Coronary artery (tissue), 2 donors: Measurements from ENCODE around the gene SPATA7.

ENCODE experiments used
- DNase-seq: peaks from one replicate; pipeline ENCODE4 v3.0.0-alpha.2; 2017; ENCODE audit warnings: low spot score
- H3K27ac ChIP-seq, 2 donors: fragments of 200-600 bp; sonication (generic); one replicate each; pipeline ENCODE4 v1.5.1; 2016 to 2019
- H3K4me3 ChIP-seq: fragments of 200-600 bp; sonication (generic); 2 replicates; pipeline ENCODE4 v1.5.1; 2016; ENCODE audit warnings: mild to moderate bottlenecking, moderate library complexity
- CTCF ChIP-seq: fragments of 200-600 bp; sonication (generic); IDR thresholded peaks from one replicate; pipeline ENCODE4 v1.5.1; 2019; ENCODE audit warnings: antibody characterized with exemption

Gene SPATA7

GRCh38 chr14:88385212-88386101 is at the start of gene SPATA7:
SPATA7 (plus strand) TSS chr14:88385657; CDS start chr14:88385819, 162 bp downstream.
- no peak for TF ChIP-seq CTCF
- peak within 1 kb of the TSS; percentile 77 to 91 for H3K27ac ChIP-seq
- peak; percentile 94 for DNase-seq
- peak within 1 kb of the TSS; percentile 94 for H3K4me3 ChIP-seq

GRCh38 chr14:88340357-88340756 is 45.1 kb upstream of the SPATA7 start:
- no peak overlapping the region for H3K27ac ChIP-seq
- TF ChIP-seq CTCF, result no peak
- H3K4me3 ChIP-seq, result no peak overlapping the region
- DNase-seq, result no peak

- no peak overlapping the region for H3K27ac ChIP-seq
- no peak for TF ChIP-seq CTCF
- no peak overlapping the region for H3K4me3 ChIP-seq
- no peak for DNase-seq
These were observed 42.5 kb upstream of the SPATA7 start for GRCh38 chr14:88342980-88343379.

GRCh38 chr14:88346048-88346639 is 39.3 kb upstream of the SPATA7 start:
- H3K27ac ChIP-seq, result no peak overlapping the region
- no peak for DNase-seq
- no peak overlapping the region for H3K4me3 ChIP-seq
- no peak for TF ChIP-seq CTCF

- Histone ChIP-seq H3K27ac (no peak overlapping the region), H3K4me3 (no peak overlapping the region)
- no peak for DNase-seq
- no peak for TF ChIP-seq CTCF
These were observed 36.9 kb upstream of the SPATA7 start for GRCh38 chr14:88348546-88348945.

GRCh38 chr14:88351966-88352691 is 33.3 kb upstream of the SPATA7 start:
- Histone ChIP-seq H3K27ac (no peak overlapping the region), H3K4me3 (no peak overlapping the region)
- TF ChIP-seq CTCF, result no peak
- DNase-seq, result no peak
